Stimulated activated CD8-positive, alpha-beta memory T cell treated with anti-CD3 and anti-CD28 coated beads, Interleukin-12 subunit alpha, Interleukin-12 subunit beta, amount 100 ng/mL, for 24 hours (primary cell): Measurements from ENCODE around the gene TXNDC8.
"Not testable (repeated sequence)": the region's sequence is repeated elsewhere in the genome, so short reads cannot be mapped to it uniquely, and the experiment has no call there.

Source experiments
- DNase-seq: peaks from one replicate; pipeline ENCODE4 v3.0.0-alpha.2; 2020; ENCODE audit errors: extremely low read depth

The TXNDC8 gene

GRCh38 chr9:110337727-110338126 lies at the start of gene TXNDC8:
TXNDC8 (minus strand) TSS chr9:110337863.
- no peak for DNase-seq

DNA sequence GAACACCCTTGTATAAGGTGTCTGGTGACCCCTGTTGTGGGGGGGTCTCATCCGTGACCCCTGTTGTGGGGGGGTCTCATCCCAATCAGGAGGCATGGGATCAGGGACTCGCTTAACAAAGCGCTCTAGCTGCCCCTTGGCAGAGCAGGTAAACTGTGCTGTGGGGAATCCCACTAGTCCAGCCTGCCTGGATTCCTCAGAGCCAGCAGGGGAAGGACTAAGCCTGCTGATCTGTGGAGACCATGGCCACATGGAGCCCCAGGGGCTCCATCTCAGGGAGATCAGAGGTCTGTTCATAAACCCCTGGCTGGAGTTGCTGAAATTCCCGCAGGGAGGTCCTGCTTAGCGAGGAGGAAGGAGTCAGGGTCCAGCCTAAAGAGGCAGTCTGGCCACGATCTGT lies 45.8 kb upstream of the TXNDC8 start:
- DNase-seq: no peak

GRCh38 chr9:110382731-110383130 lies 45.1 kb upstream of the TXNDC8 start:
- DNase-seq: no peak

DNA sequence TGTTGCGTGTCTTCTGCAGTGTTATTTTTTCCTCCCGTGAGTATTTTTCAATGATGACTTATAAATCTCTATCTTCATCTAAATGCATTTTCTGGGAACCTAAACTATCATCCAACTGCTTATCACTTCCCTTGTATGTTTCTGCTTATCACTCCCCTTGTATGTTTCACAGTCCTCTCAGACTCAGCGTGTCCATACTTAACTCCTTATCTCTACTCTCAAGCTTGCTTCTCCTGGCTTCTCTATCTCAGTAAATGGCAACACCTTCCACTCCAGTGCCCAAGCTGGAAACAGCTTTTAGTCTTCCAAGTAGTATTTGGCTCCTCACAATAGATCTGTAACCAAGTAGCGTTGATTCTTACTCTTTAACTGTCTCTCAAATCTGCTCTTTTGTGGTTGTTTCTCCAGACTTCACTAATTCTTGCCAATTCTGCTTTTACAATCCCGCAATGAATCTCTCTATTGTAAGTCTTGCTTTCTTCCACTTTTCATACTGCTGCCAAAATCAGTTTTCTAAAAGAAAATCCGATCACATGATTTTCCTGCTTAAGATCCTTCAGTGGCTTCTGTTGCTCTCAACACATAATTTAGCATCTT lies 33.8 kb upstream of the TXNDC8 start:
- DNase-seq: no peak

DNA sequence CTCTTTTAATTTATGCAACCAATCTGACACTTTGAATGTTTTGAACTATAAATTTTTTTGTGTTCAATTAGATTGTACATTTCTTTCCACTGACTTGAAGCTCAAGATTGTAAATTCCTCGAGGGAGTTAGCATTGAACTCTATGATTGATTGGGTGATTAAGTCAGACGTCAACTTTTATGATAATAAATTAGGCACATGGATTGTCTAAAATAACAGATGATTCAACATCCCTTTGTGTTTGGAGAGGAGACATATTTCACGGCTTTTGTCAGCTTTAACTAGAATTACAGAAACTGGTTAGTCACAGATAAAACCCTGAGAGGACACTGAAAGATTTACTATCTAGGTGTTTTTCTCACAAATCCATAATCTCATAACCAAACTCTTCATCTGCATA lies 32.7 kb upstream of the TXNDC8 start:
- no peak for DNase-seq

DNA sequence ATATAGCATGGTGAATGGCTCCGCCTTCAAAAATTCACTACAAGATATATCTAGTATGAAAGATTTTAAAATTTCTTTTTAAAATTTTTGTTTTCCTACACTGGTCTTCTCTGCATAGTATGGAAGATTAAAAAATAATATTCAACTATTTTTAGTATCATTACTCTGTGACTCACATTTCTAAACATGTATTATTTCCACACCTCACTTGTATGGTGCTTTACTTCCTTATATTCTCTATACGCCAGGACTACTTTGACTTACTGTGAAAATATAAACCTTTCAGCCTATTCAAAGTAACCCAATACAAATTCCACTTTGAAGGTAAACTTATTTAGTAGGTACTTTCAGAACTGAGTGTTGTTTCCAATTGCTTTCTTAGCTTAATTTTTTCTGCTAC lies 26.8 kb upstream of the TXNDC8 start:
- no peak for DNase-seq

DNA sequence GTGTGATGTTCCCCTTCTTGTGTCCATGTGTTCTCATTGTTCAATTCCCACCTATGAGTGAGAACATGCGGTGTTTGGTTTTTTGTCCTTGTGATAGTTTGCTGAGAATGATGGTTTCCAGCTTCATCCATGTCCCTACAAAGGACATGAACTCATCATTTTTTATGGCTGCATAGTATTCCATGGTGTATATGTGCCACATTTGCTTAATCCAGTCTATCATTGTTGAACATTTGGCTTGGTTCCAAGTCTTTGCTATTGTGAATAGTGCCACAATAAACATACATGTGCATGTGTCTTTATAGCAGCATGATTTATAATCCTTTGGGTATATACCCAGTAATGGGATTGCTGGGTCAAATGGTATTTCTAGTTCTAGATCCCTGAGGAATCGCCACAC lies 21.3 kb upstream of the TXNDC8 start:
- not testable (repeated sequence) for DNase-seq

DNA sequence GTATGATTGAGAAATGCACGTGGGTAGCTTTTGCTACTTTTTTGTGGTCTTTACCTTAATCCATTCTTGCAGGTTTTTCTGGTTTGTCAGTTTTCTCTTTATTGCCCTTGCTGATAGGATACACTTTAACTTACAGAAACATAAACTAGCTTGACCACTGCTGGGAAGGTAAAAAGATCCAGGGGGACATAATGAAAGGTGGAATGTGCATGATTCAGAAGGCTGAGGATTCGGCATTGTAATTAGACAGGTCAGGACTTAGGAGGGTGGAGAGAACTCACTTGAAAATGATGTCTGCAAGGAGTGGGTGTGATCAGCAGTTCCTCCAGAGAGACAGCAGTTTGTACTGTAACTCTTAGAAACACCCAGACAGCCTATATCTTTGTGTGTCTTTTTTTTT lies 19.8 kb upstream of the TXNDC8 start:
- DNase-seq: no peak

- DNase-seq: no peak
Measured at GRCh38 chr9:110356639-110357395, 19.2 kb upstream of the TXNDC8 start.

GRCh38 chr9:110355911-110356310 lies 18.2 kb upstream of the TXNDC8 start:
- DNase-seq: no peak

GRCh38 chr9:110351009-110351467 lies 13.4 kb upstream of the TXNDC8 start:
- DNase-seq: no peak

- no peak for DNase-seq
Measured at GRCh38 chr9:110346325-110346724, 8.7 kb upstream of the TXNDC8 start.

GRCh38 chr9:110344821-110345220 lies 7.2 kb upstream of the TXNDC8 start:
- DNase-seq: no peak

- DNase-seq: no peak
Measured at GRCh38 chr9:110343551-110343950, 5.9 kb upstream of the TXNDC8 start.

DNA sequence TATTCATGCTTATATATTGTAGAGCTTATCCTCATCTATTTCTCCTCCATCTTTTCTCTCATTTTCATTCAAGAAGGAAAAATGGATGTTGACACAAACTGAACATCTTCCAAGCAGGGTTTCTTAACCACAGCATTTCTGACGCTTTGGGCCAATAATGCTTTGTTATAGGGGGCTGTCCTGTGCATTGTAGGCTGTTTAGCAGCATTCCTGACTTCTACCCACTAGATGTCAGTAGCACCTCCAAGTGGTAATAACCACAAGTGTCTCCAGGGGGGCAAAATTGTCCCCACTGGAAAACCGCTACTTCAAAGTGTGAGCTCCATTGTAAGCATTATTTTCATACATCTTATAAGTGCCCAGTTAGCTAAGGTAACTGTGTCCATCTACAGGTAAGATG lies 2.6 kb upstream of the TXNDC8 start:
- no peak for DNase-seq

DNA sequence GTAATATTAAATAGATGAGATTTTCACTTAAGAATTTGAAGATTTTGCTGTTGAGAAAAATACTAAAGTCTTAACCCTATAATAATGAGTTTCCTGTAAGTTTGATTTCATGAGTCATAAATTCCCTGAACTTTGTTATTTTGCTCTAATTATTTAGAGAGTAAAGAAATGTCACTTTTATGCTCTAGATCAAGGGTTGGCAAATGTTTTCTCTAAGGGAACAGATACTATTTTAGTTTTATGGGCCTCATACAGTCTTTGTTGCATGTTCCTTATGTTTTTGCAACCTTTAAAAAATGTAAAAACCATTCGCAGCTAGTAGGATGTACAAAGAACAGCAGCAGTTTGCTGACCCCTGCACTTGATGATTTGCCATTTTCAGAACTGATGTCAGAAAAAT lies 480 bp upstream of the TXNDC8 start:
- DNase-seq: no peak

GRCh38 chr9:110336363-110336762 lies 1.3 kb downstream of the TXNDC8 start:
- no peak for DNase-seq

DNA sequence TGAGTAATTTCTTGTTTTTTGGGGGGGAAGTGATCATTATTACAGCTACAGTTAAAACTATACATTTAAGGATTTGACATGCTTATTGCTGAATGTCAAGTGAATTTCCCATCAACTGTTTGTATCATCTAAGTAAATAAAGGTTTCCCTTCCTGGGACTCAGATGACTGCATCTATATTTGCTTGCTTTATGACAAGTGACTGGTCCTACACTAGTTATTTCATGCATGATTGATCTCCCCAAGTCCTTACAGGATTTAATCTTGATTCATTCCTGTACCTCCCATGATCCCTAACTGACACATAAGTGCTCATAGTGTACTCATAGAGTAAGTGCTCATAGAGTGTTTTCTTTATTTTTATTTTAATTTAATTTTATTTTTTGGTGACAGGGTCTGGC lies 2.8 kb downstream of the TXNDC8 start:
- no peak for DNase-seq

GRCh38 chr9:110334183-110334582 lies 3.5 kb downstream of the TXNDC8 start:
- DNase-seq: no peak

DNA sequence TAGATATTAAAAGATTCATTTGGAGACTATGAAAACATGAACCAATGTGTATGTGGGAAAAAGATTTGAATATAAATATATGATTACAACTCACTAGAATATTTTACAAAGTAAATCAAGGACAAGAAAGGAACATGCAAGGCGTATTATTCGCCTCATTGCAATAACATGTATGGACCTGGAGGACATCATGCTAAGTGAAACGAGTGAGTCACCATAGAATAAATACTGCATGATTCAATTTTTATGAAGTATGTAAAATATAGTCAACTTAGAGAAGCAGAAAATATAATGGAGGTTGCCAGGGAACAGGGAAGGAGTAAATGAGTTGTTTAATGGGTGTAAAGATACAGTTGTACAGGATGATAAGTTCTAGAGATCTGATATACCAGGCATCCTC lies 4.9 kb downstream of the TXNDC8 start:
- no peak for DNase-seq

DNA sequence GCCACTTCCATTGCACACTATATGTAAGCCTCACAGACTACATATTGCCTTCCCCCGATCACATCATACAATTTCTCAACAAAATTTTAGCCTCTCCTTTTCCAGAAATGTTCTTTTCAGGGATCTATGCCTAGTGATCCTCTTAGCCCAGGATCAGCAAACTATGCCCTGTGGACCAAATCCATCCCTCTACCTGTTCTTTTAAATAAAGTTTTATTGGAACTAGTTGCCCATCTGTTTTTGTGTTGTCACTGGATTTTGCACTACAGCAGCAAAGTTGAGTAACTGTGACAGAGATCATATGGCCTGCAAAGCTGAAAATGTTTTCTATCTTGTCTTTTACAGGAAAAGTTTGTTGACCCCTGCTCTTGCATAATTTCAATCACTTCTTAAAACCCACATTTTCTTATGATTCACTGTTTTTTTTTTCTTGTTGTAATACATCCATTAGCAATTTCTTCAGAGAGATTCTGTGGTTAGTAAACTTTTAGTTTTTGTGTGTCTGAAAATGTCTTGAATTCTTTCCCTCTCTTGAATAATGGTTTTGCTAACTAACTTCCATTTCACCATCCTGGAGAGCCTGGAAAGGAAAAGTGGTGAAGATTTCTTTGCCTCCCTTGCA lies 7.1 kb downstream of the TXNDC8 start:
- no peak for DNase-seq

DNA sequence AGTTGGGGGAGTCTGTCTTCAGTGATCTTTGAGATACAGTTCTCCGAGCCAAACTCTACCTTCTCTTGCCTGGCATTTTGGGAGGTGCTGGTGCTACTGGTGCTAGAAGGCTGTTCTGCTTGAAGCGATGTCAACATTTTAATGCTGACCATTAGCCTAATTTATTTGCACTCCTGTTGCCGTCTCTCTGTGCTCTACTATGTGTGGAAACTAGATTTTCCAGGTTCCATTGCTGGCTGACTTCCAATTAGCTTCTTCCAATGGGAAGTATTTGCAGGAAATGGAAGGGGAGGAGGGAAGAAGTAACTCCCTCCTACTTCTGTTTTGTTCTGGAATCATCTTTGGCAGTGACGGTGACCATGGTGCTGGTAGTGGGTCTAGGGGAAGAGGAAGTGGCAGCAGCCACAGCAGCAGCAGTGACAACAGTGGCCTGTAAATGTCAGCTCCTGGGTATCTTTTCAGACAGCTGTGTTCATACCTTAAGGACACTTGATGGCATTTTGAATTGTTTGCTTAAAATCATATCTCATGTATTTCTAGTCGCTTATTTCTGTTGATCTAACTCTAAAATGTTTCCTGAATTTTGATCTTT lies 7.9 kb downstream of the TXNDC8 start:
- no peak for DNase-seq

DNA sequence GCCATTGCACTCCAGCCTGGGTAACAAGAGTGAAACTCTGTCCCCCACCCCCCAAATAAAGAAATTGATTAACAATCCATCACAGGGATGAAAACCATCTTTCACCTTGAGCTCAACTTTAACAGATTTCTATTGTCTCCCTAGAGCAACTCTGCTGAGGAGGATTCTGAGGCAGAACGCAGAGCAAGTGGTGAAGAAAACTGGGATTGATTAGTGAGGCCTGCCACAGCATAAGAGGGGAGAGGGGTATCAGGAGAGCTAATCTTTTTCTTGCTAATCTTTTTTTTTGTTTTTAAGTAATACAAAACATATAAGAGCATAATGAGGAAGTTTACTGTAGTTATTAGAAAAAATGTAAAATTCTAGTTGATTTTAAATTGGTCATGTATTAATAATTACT lies 8.9 kb downstream of the TXNDC8 start:
- no peak for DNase-seq
